HepG2 (cell line): ENCODE data around the gene ABAT. TPM values are rescaled to one million over a fixed set of nuclear protein-coding genes. Genes with fewer than 3 reads are reported as not detected.

Source experiments
- ATAC-seq: fragments of 200-7000 bp; cut with Tn5 transposase; 3 replicates; pipeline ENCODE4 v1.9.1; 2020; ENCODE audit warnings: mild to moderate bottlenecking, moderate library complexity
- BruUV-seq: library from RNA; stranded (reverse); fragments of 400-500 nt; replicated peaks from 2 replicates; lab custom pipeline; 2021; lab: Mats Ljungman, UMichigan
- CTCF ChIA-PET: fragments of 300-600 bp; formaldehyde crosslinking; extraction: SDS; loops from one replicate; lab custom pipeline; 2021; ENCODE audit warnings: low total read pairs, inconsistent platforms, low intra/inter-chr PET ratio; lab: Yijun Ruan, JAX
- POLR2A ChIA-PET: fragments of 350-600 bp; sonication (Branson Sonifier 250); formaldehyde crosslinking; loops from one replicate; lab custom pipeline; 2020; ENCODE audit warnings: antibody characterized with exemption, inconsistent platforms; lab: Yijun Ruan, JAX
- DNase-seq: peaks from one replicate; pipeline ENCODE4 v3.0.0-alpha.2; 2015; ENCODE audit warnings: low spot score
- FAIRE-seq: peaks from 3 replicates; lab custom pipeline; 2011; peaks lifted over from hg19 to GRCh38; lab: Jason Lieb, UNC
- H2AFZ ChIP-seq: one replicate; pipeline ENCODE4 v1.6.1; 2011; ENCODE audit warnings: low read length, inconsistent platforms
- H3K27ac ChIP-seq: fragments of 300-600 bp; 3 replicates; pipeline ENCODE4 v1.8.0; 2011; ENCODE audit warnings: mixed run types, mild to moderate bottlenecking, mixed read lengths, low read length, inconsistent platforms; ENCODE audit not compliant: insufficient read depth; ENCODE audit errors: extremely low read length
- H3K27me3 ChIP-seq, 2 experiments: fragments of 200-600 bp in 1 of 2; 2 replicates in 1 of 2; 3 replicates in 1 of 2; pipeline versions ENCODE4 v1.6.0 to v1.8.0; 2011; ENCODE audit warnings: low read length in 2 of 2, mild to moderate bottlenecking in 2 of 2, moderate library complexity in 2 of 2, inconsistent platforms in 1 of 2; ENCODE audit not compliant: insufficient read depth in 2 of 2, control insufficient read depth in 1 of 2
- H3K36me3 ChIP-seq, 2 experiments: fragments of 200-600 bp in 1 of 2; replicated peaks in 1 of 2; 2 replicates in 1 of 2; 3 replicates in 1 of 2; pipeline versions ENCODE4 v1.5.1 to v1.8.0; 2011; ENCODE audit warnings: low read length in 2 of 2, inconsistent platforms in 1 of 2; ENCODE audit not compliant: insufficient read depth in 2 of 2, control insufficient read depth in 1 of 2
- H3K4me1 ChIP-seq: 2 replicates; pipeline ENCODE4 v1.5.1; 2012; ENCODE audit warnings: low read length, inconsistent platforms; ENCODE audit not compliant: insufficient read depth
- H3K4me2 ChIP-seq: 2 replicates; pipeline ENCODE4 v1.6.0; 2011; ENCODE audit warnings: low read depth, low read length, inconsistent platforms
- H3K4me3 ChIP-seq, 3 experiments: fragments of 200-600 bp in 1 of 3; sonication (generic), shearing (Covaris generic) in 1 of 3; replicated peaks in 1 of 3; 2 replicates each; pipeline ENCODE4 v1.5.1; 2011 to 2016; ENCODE audit warnings: low read length in 3 of 3, inconsistent platforms in 2 of 3, low read depth in 2 of 3, mild to moderate bottlenecking in 2 of 3, control low read depth in 1 of 3, mixed read lengths in 1 of 3; ENCODE audit not compliant: insufficient read depth in 1 of 3
- H3K79me2 ChIP-seq: one replicate; pipeline ENCODE4 v1.6.1; 2011; ENCODE audit warnings: low read length, inconsistent platforms; ENCODE audit not compliant: insufficient read depth
- H3K9ac ChIP-seq: 2 replicates; pipeline ENCODE4 v1.6.0; 2011; ENCODE audit warnings: mild to moderate bottlenecking, low read depth, low read length, inconsistent platforms; ENCODE audit not compliant: insufficient read depth
- H3K9me3 ChIP-seq: 2 replicates; pipeline ENCODE4 v1.5.1; 2012; ENCODE audit warnings: mild to moderate bottlenecking, low read length
- H4K20me1 ChIP-seq: 2 replicates; pipeline ENCODE4 v1.6.0; 2011; ENCODE audit warnings: inconsistent platforms, mild to moderate bottlenecking, low read length, moderate library complexity; ENCODE audit not compliant: insufficient read depth
- ARID5B ChIP-seq: IDR thresholded peaks from 2 replicates; pipeline ENCODE4 v1.4.0; 2020; ENCODE audit warnings: mild to moderate bottlenecking, missing genetic modification reagents
- ATF7 ChIP-seq, 2 experiments: fragments of 450-650 bp in 1 of 2; sonication (generic) in 1 of 2; formaldehyde crosslinking in 1 of 2; IDR thresholded peaks; 2 replicates each; pipeline versions ENCODE4 v1.4.0 to v1.6.1; 2016 to 2020; ENCODE audit warnings: antibody characterized with exemption in 1 of 2, mild to moderate bottlenecking in 1 of 2, missing genetic modification reagents in 1 of 2
- BCL6 ChIP-seq: IDR thresholded peaks from 2 replicates; pipeline ENCODE4 v1.6.1; 2016; ENCODE audit warnings: missing genetic modification reagents, missing compliant biosample characterization
- CHD4 ChIP-seq: fragments of 200-600 bp; sonication (generic); IDR thresholded peaks from 2 replicates; pipeline ENCODE4 v1.7.0; 2017; ENCODE audit warnings: mild to moderate bottlenecking, low read length, borderline replicate concordance
- HNF4A ChIP-seq: sonication (generic); formaldehyde crosslinking; IDR thresholded peaks from 2 replicates; pipeline ENCODE4 v1.4.0; 2020; ENCODE audit warnings: missing genetic modification reagents
- HOXD1 ChIP-seq: sonication (generic); formaldehyde crosslinking; IDR thresholded peaks from 2 replicates; pipeline ENCODE4 v1.5.0; 2020; ENCODE audit warnings: missing genetic modification reagents
- IKZF5 ChIP-seq: IDR thresholded peaks from 2 replicates; pipeline ENCODE4 v1.6.1; 2018; ENCODE audit warnings: missing genetic modification reagents, mild to moderate bottlenecking, missing compliant biosample characterization
- KIAA2018 ChIP-seq: sonication (generic); formaldehyde crosslinking; IDR thresholded peaks from 2 replicates; pipeline ENCODE4 v1.5.0; 2020; ENCODE audit warnings: mild to moderate bottlenecking, missing genetic modification reagents, borderline replicate concordance
- MIXL1 ChIP-seq: IDR thresholded peaks from 2 replicates; pipeline ENCODE4 v1.6.1; 2016
- RXRB ChIP-seq: IDR thresholded peaks from 2 replicates; pipeline ENCODE4 v1.6.1; 2016; ENCODE audit warnings: borderline replicate concordance, missing genetic modification reagents, missing compliant biosample characterization
- SOX5 ChIP-seq: IDR thresholded peaks from 2 replicates; pipeline ENCODE4 v1.6.1; 2016; ENCODE audit warnings: borderline replicate concordance
- ZFP1 ChIP-seq: IDR thresholded peaks from 2 replicates; pipeline ENCODE4 v1.6.1; 2016
- WGBS: methylation state at CpG from one replicate; pipeline ENCODE4 v1.1.6; 2017; ENCODE audit warnings: low lambda C conversion rate; 5-methylcytosine and 5-hydroxymethylcytosine counted together
- in situ Hi-C: cut with HindIII; loops from 2 replicates; pipeline ENCODE4 v1.10.0; 2017; ENCODE audit warnings: low pct_unique_long_range_greater_than_20kb; ENCODE audit not compliant: extremely low pct_ligation_motif_present
- intact Hi-C: fragments of 100-400 bp; cut with micrococcal nuclease; formaldehyde crosslinking; loops from one replicate; pipeline ENCODE4 v1.10.0; 2022; ENCODE audit not compliant: unreplicated experiment
- polyA plus RNA-seq, 8 experiments: library from polyadenylated mRNA; depleted of rRNA in 3 of 8; stranded (reverse) in 7 of 8; unstranded in 1 of 8; fragments of >200 nt; fragmentation: Illumina TruSeq in 4 of 8; extraction: Trizol in 4 of 8; gene quantifications; 2 replicates each; pipeline versions ENCODE4 v1.2.1 to v1.2.3, GENCODE V29; 2011 to 2016; ENCODE audit warnings: low read depth in 4 of 8, missing spikeins in 1 of 8, mixed read lengths in 1 of 8; ENCODE audit not compliant: insufficient read depth in 1 of 8
- total RNA-seq, 5 experiments: library from RNA; depleted of rRNA; stranded (reverse); fragments of >200 nt; fragmentation: Illumina TruSeq; extraction: Trizol; gene quantifications; 2 replicates each; pipeline ENCODE4 v1.2.3, GENCODE V29; 2016; ENCODE audit warnings: low read depth in 1 of 5

The ABAT gene
- total and polyA plus RNA-seq, 2 of the 13 experiments (the other 11 are each of a cell fraction or from before 2014, with no cell fraction given), result 47.6 to 97.3 TPM

- 85% methylated on average over 9 of the region's 9 CpGs for WGBS
- Histone ChIP-seq H3K4me2 (peak overlapping the region; percentile 2; the same call in 1 of the 2 replicates), H3K79me2 (peaks cover 6% of the 10 kb centered on the region), H3K27me3 (no peaks in the 10 kb centered on the region), H3K9ac (no peak overlapping the region), H3K9me3 (peaks cover 18% of the 10 kb centered on the region), H4K20me1 (0 out of 2 replicates have a peak, but pooled peaks cover 4% of the 10 kb centered on the region), H3K4me3 (no peak overlapping the region), H3K4me1 (peaks cover 35% of the 10 kb centered on the region), H3K27ac (peak overlapping the region; percentile 6), H3K36me3 (peaks cover 4 to 26% of the 10 kb centered on the region in 2 experiments), H2AFZ (no peak overlapping the region)
- BruUV-seq, result no TSS peak
- intact Hi-C loops (no loop called here), in situ Hi-C loops (no loop called here)
- CTCF ChIA-PET, result no interaction called here
- FAIRE-seq, result peak; percentile 76
- no peak for DNase-seq
- ATAC-seq, result peak; percentile 76
- POLR2A ChIA-PET, result interaction anchor here (0.8 kb wide), 1 partner anchor 9 kb away, joined by 4 read pairs; no protein-coding TSS in a partner anchor
- TF ChIP-seq CHD4, result no peak
- TF ChIP-seq BCL6 (CRISPR knock-in tag), result peak; percentile 48; the same call in 1 of the 2 replicates
- 0 out of 2 replicates have a peak, but pooled peaks have one; percentile 70 for TF ChIP-seq ZFP1
- TF ChIP-seq SOX5 (CRISPR knock-in tag), result no peak
- peak; percentile 19; the same call in 1 of the 2 replicates for TF ChIP-seq RXRB (CRISPR knock-in tag)
- TF ChIP-seq MIXL1 (CRISPR knock-in tag), result peak; percentile 53; the same call in 1 of the 2 replicates
- TF ChIP-seq HNF4A (CRISPR knock-in tag), result peak; percentile 72
- peak; percentile 35; the same call in 1 of the 2 replicates for TF ChIP-seq IKZF5
- no peak for TF ChIP-seq HOXD1
- TF ChIP-seq ARID5B (CRISPR knock-in tag), result peak; percentile 26; the same call in 1 of the 2 replicates
- no peak for TF ChIP-seq ATF7 (IDR thresholded peaks at IDR 0.05)
- no peak for TF ChIP-seq ATF7 (CRISPR knock-in tag; IDR thresholded peaks at IDR 0.05)
- TF ChIP-seq KIAA2018, result no peak
Observed at GRCh38 chr16:8686879-8687278, 12.5 kb downstream of the ABAT start.
